Renal cortex interstitium (tissue), 11 donors: ENCODE results near the gene SLC27A5. TPM values are rescaled to one million over a fixed set of nuclear protein-coding genes. Genes with fewer than 3 reads are reported as not detected.
"Not testable (repeated sequence)": the region's sequence is repeated elsewhere in the genome, so short reads cannot be mapped to it uniquely, and the experiment has no call there.

ENCODE experiments used
- DNase-seq, 11 donors: peaks; one replicate each; pipeline ENCODE4 v3.0.0-alpha.2; 2013; ENCODE audit warnings: low read depth in 9 of 11, low spot score in 4 of 11; ENCODE audit errors: extremely low read depth in 1 of 11
- polyA plus RNA-seq, 3 donors: library from polyadenylated mRNA; unstranded; fragments of 120-200 nt; gene quantifications; one replicate each; pipeline ENCODE4 v1.2.1, GENCODE V29; 2013; ENCODE audit not compliant: insufficient read length in 3 of 3

The SLC27A5 gene
- polyA plus RNA-seq, 3 donors, result 7.8 to 13.4 (median 11.5) TPM

DNA sequence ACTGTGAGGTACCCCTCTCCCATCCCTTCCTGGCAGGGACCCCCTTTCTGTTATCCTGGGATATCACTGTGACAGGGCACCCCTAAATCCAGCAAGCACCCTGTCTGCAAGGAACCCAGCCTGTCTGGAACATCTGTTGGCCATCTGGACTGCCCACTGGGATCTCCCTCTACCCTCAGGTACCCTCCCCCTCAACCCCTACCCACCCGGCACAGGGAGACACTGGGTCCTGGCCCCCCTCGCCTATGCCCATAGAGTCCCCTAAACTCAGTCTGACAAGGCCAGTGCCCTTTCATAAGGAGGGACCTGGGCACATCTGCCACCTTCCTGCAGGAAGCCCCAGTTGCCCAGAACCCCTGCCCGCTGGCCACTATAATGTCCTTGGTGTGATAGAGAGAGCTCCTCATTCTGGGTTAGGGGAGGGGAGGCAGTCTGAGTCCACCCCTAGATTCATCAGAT is 2.8 kb upstream of the SLC27A5 start:
- DNase-seq, result no peak

GRCh38 chr19:58513694-58514563 is 2.1 kb upstream of the SLC27A5 start:
- peak in 10 of 11 donors; percentile 67 to 86 (median 81) for DNase-seq

DNA sequence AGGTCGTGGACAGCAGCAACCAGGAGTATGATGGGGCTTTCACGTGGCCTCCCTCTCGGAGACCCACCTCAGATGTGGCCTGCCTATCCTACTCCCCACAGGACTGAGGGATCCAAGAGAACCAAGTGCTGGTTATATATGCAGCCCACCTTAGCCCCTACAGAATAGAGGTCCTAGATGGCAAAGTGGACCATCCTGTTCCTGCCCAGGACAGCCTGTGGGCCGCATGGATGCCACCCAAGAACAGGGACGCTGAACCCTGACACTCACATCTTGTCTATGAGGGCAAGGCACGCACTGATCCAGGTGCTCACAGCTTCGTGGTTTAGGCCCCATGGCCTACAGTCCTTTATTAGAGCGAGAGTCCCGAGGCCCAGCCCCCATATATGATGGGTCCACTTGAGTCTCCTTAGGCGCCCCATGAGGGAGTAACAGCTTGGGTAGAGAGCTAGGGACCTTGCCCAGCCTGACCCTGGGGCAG is 1.5 kb upstream of the SLC27A5 start:
- no peak for DNase-seq

- no peak for DNase-seq
Observed at GRCh38 chr19:58510084-58510862, 1.5 kb downstream of the SLC27A5 start.

DNA sequence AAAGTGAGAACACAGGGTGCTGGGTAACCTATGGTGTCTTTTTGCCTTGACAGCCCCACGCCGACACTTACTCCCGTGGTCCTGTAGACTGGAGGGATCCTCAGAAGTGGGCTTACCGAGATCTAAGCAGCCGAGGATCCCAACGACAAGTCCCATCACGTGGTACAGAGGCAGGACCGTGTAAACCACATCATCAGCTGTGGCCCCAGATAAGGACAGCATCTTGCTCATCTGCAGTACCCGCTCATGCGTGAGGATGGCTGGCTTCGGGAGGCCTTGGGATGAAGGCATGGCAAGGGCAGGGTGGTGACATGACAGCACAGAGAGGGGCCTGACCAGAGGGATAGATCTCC is 2.1 kb downstream of the SLC27A5 start:
- DNase-seq, result no peak

DNA sequence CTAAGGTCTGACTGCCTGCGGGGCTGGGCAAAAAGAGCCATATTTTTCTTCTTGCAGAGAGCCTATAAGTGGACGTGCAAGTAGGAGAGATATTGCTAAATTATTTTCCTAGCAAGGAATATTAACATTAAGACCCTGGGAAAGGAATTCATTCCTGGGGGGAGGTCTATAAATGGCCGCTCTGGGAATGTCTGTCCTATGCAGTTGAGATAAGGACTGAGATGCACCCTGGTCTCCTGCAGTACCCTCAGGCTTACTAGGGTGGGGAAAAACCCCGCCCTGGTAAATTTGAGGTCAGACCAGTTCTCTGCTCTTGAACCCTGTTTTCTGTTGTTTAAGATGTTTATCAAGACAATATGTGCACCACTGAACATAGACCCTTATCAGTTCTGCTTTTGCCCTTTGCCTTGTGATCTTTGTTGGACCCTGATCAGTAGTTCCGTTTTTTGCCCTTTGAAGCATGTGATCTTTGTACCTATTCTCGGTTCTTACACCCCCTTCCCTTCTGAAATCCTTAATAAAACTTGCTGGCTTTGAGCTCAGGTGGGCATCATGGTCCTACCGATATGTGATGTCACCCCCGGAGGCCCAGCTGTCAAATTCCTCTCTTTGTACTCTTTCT is 4.1 kb downstream of the SLC27A5 start:
- DNase-seq, result not testable (repeated sequence)

- no peak for DNase-seq
Observed at GRCh38 chr19:58500242-58500641, 11.6 kb downstream of the SLC27A5 start.

DNA sequence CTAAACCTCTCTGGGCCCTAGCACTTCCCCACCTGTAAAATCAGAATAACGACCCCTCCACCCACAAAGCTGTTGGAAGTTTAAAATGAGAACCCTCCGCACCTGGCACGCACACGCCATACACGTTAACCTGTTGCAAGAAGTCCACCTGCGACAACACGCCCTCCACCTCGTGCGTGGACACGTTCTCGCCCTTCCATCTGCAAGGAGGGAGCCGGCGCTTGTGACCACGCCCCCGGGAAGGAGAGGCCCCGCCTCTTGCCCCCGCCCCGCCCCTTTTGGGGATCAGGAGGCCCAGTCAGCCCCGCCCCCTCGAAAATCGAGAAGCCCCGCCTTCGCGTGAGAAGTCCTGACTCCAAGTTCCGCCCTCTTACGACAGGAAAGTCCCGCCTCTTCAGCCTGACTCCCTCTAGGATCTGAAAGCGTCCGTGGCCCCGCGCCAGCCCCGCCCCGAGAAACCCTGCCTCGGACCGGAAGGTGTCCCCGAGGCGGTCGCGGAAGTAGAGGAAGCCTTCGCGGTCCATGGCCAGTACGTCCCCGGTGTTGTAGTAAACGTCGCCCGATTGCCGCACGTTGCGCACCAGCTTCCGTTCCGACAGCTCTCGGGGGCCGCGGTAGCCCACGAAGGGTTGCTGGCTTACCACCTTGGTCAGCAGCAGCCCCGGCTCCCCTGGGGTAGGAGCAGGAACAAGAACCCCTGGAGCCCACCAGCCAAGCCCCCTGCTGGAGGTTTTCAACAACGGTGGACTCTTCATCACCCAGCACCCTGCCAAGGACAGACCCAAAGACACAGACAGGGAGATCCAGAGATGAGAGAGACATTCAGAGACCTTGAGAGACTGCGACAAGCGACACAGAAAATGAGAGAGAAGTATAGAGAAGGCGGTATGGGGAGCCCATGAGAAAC is 12.5 kb downstream of the SLC27A5 start:
- DNase-seq, result peak; percentile 88 to 99 (median 97)

DNA sequence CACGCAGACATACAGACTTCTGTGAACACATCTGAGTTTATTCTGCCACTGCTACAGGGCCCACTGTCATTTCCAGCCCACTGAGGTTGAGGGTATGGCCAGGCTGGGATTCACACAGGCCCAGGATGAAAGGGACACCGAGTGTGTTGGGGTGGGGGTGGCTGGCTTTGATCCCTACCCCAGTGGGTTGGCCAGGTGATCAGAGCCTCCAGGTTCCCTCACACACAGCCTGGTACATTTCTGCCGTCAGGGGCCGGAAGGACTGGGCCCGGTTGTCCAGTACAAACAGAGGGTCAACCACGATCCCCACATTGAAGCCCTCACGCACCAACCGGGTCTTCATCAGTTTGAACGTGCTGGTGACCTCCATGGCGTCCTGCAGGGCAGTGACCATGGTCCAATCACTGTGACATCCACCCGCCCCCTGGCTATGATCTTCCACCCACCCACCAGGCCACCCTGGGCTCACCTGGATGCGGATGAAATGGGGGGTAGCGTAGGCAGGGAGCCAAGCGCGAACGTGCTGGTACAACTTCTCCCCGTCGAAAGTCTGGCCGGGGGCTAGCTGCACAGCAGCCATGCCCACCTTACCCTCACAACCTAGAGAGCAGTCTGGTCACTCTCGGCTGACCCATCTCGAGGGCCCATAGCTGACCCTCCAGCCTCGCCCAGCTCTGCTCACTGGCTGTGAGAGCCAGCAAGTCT is 13.3 kb downstream of the SLC27A5 start:
- DNase-seq, result no peak

DNA sequence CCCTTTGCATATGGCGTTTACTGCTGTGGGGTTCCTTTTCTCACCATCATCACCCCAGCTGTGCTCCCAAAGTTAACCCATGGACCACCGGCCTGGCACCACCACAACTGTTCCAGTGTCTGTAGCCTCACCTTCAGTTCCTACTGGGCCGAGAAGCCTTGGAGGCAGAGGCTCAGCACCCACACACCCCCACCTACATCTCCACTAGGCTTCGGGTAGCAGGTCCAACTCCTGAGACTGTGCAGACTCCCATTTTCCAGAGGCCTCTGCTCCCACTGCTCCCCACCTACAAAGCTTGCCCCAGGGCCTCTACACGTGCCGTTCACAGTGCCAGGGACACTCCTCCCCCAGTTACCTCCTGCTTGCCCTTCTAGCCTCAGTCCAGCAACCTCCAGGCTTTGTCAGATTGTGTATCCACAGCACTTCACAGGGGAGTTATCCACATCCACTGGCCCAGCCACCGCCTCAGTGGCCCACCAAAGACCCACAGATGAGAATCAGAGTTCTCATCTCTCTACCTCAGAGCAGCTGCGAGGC is 14.1 kb downstream of the SLC27A5 start:
- no peak for DNase-seq

DNA sequence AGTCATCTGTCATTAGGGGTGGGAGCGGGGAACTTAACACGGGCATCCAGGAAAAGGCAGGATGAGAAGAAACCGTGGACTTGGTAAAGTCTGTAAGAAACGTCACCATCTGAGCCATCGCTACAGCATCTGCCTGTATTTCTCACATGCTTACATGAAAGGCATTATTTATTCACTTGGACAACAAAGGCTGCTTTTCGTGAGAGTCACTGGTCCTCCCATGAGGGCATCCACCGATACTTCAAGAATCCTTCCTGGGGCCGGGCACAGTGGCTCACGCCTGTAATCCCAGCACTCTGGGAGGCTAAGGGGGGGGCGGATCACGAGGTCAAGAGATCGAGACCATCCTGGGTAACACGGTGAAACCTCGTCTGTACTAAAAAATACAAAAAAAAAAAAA is 19.5 kb downstream of the SLC27A5 start:
- no peak for DNase-seq

- DNase-seq, result no peak
Observed at GRCh38 chr19:58491393-58491792, 20.4 kb downstream of the SLC27A5 start.

- DNase-seq, result not testable (repeated sequence)
Observed at GRCh38 chr19:58484349-58484748, 27.4 kb downstream of the SLC27A5 start.

GRCh38 chr19:58483776-58484175 is 28.0 kb downstream of the SLC27A5 start:
- no peak for DNase-seq

GRCh38 chr19:58482372-58482771 is 29.4 kb downstream of the SLC27A5 start:
- DNase-seq, result no peak

DNA sequence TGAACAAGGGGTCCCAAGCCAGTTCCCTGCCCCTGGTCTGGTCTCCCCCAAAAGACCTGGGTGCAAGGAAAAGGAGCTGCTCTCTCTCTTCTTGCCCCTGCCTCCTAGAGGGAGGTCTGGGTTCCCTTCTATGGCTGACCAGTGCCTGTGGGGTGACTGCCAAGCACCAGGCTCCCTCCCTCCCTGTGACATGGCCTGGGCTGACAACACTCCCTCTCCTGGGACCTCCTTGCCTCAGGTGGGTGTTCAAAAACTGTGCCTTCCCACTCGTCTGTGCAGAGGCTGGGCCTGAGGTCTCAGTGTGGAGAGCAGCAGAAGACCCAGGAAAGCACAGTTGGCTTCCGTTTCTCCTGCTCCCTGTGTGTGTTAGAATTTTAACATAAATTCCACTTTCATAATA is 31.0 kb downstream of the SLC27A5 start:
- DNase-seq, result no peak

DNA sequence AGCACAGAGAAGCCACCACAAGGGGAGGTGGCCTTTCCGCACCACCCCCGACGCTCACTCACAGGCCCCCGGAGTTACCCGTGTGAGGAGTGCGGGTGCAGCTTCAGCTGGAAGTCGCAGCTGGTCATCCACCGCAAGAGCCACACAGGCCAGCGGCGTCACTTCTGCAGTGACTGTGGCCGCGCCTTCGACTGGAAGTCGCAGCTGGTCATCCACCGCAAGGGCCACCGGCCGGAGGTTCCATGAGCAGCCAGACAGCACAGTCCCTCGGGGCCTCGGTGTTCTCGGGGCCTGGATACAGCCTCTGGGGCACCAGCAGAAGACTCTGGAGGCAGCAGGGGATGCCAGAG is 31.3 kb downstream of the SLC27A5 start:
- DNase-seq, result no peak
